HG03575 (cell line): ENCODE data around the gene FARS2.

ENCODE experiments used
- ATAC-seq: cut with Tn5 transposase; IDR thresholded peaks from one replicate; pipeline ENCODE4 v1.9.1; 2021; ENCODE audit not compliant: unreplicated experiment, insufficient number of reproducible peaks, low FRiP score; ENCODE audit errors: extremely low read depth

The FARS2 gene

GRCh38 chr6:5279891-5280338, 18.6 kb downstream of the FARS2 start:
- no peak for ATAC-seq

- ATAC-seq = no peak
These were observed 19.6 kb downstream of the FARS2 start for GRCh38 chr6:5280920-5281319.

GRCh38 chr6:5282191-5282623, 20.9 kb downstream of the FARS2 start:
- no peak for ATAC-seq

GRCh38 chr6:5285081-5285480, 23.8 kb downstream of the FARS2 start:
- ATAC-seq = no peak

GRCh38 chr6:5285526-5285925, 24.2 kb downstream of the FARS2 start:
- ATAC-seq = no peak

- no peak for ATAC-seq
These were observed 25.5 kb downstream of the FARS2 start for GRCh38 chr6:5286780-5287179.

GRCh38 chr6:5287205-5287965, 26.1 kb downstream of the FARS2 start:
- no peak for ATAC-seq

- no peak for ATAC-seq
These were observed 26.6 kb downstream of the FARS2 start for GRCh38 chr6:5287966-5288297.

- no peak for ATAC-seq
These were observed 28.8 kb downstream of the FARS2 start for GRCh38 chr6:5290097-5290496.

- no peak for ATAC-seq
These were observed 29.2 kb downstream of the FARS2 start for GRCh38 chr6:5290500-5290899.

GRCh38 chr6:5292154-5292553, 30.8 kb downstream of the FARS2 start:
- no peak for ATAC-seq

GRCh38 chr6:5293692-5294091, 32.4 kb downstream of the FARS2 start:
- ATAC-seq = no peak

- ATAC-seq = no peak
These were observed 33.3 kb downstream of the FARS2 start for GRCh38 chr6:5294392-5295211.

GRCh38 chr6:5295623-5296022, 34.3 kb downstream of the FARS2 start:
- ATAC-seq = no peak

GRCh38 chr6:5300206-5300764, 39.0 kb downstream of the FARS2 start:
- ATAC-seq = no peak

- ATAC-seq = peak; percentile 64
These were observed 41.1 kb downstream of the FARS2 start for GRCh38 chr6:5302220-5302946.

- ATAC-seq = no peak
These were observed 41.8 kb downstream of the FARS2 start for GRCh38 chr6:5302995-5303622.

- no peak for ATAC-seq
These were observed 42.4 kb downstream of the FARS2 start for GRCh38 chr6:5303682-5304081.
